GM12872 (cell line): ENCODE measurements around the gene PLSCR3.

ENCODE experiments used
- TF ChIP-seq, protein P1 (sequence below): IDR thresholded peaks from 3 replicates; pipeline ENCODE4 v1.5.1; 2011; ENCODE audit warnings: low read depth, mild to moderate bottlenecking, low read length, moderate library complexity; ENCODE audit not compliant: insufficient read depth

Gene PLSCR3

DNA sequence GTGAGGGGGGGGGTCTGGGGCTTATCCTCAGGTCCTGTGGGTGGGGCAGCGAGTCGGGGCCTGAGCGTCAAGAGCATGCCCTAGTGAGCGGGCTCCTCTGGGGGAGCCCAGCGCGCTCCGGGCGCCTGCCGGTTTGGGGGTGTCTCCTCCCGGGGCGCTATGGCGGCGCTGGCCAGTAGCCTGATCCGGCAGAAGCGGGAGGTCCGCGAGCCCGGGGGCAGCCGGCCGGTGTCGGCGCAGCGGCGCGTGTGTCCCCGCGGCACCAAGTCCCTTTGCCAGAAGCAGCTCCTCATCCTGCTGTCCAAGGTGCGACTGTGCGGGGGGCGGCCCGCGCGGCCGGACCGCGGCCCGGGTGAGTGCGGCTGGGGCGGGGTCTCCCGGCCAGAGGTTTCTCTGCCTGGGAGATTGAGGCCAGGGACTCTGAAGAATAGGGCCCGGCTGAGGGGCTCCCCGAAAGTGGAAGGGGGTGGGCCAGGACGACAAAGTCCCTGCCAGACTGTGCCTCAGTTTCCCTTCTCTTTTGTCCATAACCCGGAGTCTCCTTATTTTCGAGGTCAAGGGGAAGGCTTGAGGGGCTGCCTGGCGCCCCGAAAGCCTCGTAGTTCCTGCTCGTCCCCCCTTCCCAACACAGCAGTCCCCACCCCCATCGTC, 45.3 kb upstream of the PLSCR3 start, which contains the start of gene FGF11:
FGF11 (plus strand) TSS at position 51 of the 651 bp plus-strand sequence; CDS start at position 160, 109 bp downstream.
- TF ChIP-seq, protein P1, sequence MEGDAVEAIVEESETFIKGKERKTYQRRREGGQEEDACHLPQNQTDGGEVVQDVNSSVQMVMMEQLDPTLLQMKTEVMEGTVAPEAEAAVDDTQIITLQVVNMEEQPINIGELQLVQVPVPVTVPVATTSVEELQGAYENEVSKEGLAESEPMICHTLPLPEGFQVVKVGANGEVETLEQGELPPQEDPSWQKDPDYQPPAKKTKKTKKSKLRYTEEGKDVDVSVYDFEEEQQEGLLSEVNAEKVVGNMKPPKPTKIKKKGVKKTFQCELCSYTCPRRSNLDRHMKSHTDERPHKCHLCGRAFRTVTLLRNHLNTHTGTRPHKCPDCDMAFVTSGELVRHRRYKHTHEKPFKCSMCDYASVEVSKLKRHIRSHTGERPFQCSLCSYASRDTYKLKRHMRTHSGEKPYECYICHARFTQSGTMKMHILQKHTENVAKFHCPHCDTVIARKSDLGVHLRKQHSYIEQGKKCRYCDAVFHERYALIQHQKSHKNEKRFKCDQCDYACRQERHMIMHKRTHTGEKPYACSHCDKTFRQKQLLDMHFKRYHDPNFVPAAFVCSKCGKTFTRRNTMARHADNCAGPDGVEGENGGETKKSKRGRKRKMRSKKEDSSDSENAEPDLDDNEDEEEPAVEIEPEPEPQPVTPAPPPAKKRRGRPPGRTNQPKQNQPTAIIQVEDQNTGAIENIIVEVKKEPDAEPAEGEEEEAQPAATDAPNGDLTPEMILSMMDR: no peak

DNA sequence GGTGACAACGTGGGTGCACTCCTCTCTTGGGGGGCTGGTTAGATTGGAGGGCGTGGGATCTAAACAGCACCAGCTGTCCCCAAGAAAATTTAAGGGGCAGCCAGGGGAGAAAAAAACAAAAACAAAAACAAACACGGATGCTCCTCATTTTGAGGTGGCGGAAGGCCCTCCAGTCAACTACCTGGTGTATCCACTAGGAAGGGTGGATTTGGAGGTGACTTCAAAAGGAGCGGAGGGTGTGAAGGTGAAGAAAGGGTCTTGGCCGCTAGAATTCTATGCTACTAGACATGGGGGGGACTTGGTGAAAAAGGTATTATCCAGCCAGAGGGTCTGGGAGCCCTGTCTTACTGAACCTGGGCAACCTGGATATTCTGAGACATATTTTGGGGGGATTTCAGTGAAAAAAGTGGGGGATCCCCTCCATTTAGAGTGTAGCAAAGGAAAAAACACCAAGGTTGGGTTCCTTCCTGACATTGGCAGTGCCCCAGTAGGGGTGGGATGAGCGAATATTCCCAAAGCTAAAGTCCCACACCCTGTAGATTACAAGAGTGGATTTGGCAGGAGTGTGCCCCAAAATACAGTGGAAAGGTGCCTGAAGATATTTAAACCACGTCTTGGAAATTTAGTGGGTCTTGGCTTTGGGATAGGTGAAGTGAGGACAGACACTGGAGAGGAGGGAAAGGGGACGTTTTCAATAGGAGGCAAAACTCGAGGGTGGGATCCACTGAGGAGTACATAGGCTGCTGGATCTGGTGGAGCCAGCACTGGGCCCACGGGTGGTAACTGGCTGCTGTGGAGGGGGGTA, 44.5 kb upstream of the PLSCR3 start:
- TF ChIP-seq, protein P1: no peak

DNA sequence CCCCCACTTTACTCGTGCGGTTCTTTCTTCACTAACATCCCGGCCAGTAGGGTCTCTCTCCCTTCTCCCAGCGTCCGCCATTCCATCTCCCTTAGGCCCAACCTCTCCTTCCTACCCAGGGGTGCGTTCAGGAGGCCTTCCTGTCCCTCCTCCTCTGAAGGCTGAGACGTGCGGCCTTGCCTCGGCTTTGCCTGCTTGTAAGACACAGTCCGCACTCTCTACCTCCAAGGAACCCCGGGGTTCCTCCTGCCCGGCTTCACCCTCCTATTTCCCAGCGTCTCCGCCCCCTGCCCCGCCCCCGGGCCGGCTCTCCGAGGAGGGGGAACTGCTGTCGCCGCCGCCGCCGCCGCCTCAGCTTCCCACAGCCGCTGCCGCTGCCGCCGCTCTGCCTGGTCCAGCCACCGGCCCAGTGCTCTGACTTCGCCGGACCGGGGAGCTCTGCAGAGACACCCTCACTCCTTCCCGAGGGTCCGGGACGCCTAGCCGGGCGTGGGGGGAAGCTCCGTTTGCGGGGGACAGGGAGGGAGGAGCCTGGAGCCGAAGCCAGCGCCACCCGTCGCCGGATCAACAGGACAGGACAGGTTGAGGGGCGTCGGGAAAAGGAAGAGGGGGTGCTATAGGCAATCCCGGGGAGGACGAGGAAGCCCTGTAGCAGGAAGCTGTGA, 43.8 kb upstream of the PLSCR3 start:
- TF ChIP-seq, protein P1: no peak

DNA sequence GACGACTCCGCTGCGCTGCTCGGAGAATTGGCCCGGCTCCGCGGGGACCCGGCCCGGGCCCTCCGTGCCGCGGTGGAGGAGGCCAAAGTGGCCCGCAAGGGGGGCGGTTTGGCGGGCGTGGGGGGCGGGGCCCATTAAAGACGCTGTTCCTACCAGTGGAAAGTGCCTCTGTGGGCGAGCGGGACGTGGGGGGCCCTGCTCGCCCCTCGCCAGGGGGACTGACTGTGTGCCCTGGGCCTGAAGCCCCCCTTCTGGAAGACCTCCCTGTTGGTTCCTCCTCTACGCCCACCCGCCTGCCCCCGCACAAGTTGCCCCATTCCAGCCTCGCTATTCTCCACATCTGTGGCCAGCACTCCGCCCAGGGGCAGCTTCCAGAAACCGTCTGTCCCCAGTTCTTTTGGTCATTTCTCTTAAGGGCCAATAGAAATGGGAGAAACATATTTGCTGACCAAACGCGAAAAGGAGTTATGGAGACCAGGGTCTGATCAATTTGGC, 43.1 kb upstream of the PLSCR3 start:
- TF ChIP-seq, protein P1: no peak

DNA sequence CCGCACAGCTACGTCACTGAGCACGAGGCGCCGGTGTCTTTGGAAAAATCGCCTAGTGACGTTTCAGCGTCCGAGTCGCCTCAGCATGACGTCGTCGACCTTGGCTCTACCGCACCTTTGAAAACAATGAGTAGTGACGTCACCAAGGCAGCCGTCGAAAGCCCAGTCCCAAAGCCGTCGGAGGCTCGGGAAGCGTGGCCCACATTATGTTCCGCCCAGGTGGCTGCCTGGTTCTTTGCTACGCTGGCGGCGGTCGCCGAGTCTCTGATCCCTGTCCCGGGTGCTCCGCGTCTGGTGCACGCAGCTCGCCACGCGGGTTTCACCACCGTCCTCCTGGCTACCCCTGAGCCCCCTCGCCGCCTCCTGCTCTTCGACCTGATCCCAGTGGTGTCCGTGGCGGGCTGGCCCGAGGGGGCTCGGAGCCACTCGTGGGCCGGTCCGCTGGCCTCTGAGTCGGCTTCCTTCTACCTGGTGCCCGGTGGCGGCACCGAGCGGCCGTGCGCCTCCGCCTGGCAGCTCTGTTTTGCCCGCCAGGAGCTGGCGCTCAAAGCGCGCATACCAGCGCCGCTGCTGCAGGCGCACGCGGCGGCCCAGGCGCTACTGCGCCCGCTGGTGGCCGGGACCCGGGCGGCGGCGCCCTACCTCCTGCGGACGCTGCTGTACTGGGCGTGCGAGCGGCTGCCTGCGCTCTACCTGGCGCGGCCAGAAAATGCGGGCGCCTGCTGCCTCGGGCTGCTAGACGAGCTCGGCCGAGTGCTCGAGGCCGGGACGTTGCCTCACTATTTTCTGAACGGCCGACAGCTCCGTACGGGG, 42.4 kb upstream of the PLSCR3 start:
- TF ChIP-seq, protein P1: peak; percentile 82

DNA sequence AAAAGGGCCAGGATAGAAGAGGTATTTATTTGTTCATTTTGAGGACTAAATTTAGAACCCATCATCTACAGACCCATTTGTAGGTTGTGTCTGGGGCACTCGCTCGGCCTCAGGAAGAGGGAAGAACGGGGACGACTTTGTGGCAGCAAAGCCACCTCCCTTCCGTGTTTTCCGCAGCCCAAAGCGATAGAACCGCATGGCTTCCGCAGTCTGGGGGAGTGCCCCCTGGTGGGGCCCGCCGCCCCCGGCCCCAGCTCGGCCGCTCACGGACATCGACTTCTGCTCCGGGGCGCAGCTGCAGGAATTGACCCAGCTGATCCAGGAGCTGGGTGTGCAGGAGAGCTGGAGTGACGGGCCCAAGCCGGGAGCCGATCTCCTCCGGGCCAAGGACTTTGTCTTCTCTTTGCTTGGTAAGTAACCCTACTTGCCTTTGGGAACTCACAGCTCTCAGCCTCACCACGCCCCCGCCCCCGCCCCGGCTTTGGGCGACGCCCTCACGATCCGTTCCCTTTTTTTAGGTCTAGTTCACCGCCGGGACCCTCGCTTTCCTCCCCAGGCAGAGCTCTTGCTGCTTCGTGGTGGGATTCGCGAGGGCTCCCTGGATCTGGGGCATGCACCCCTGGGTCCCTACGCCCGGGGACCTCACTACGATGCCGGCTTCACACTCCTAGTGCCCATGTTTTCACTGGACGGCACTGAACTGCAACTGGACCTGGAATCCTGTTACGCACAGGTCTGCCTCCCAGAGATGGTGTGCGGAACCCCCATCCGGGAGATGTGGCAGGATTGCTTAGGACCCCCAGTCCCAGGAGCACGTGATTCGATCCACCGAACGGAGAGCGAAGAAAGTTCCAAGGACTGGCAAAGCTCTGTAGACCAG, 41.6 kb upstream of the PLSCR3 start:
- TF ChIP-seq, protein P1: peak; percentile 50
